GM12878 (cell line): ENCODE measurements around the gene CASP8AP2. TPM values are rescaled to one million over a fixed set of nuclear protein-coding genes. Genes with fewer than 3 reads are reported as not detected.

Experiments
- ATAC-seq: fragments of 200-7000 bp; cut with Tn5 transposase; 3 replicates; pipeline ENCODE4 v1.9.1; 2020; ENCODE audit warnings: mild to moderate bottlenecking, moderate library complexity
- BruUV-seq: library from RNA; stranded (reverse); fragments of 400-500 nt; replicated peaks from 2 replicates; lab custom pipeline; 2021; lab: Mats Ljungman, UMichigan
- CTCF ChIA-PET: fragments of 300-600 bp; sonication (Branson Sonifier 250); formaldehyde crosslinking; extraction: SDS; loops from one replicate; lab custom pipeline; 2021; ENCODE audit warnings: inconsistent platforms; lab: Yijun Ruan, JAX
- POLR2A ChIA-PET: fragments of 350-600 bp; formaldehyde crosslinking; extraction: SDS; loops from one replicate; lab custom pipeline; 2021; ENCODE audit warnings: inconsistent platforms; lab: Charles Lee
- RAD21 ChIA-PET: fragments of 300-600 bp; sonication (Branson Sonifier 250); formaldehyde crosslinking; loops from one replicate; lab custom pipeline; 2023; ENCODE audit warnings: antibody characterized with exemption; ENCODE audit not compliant: unreplicated experiment; lab: Charles Lee
- SMC1A ChIA-PET: fragments of 300-600 bp; sonication (Branson Sonifier 250); formaldehyde crosslinking; loops from one replicate; lab custom pipeline; 2023; ENCODE audit not compliant: unreplicated experiment, uncharacterized antibody; lab: Charles Lee
- DNase-seq: peaks from one replicate; pipeline ENCODE4 v3.0.0-alpha.2; 2011; ENCODE audit warnings: low read depth, low spot score
- FAIRE-seq: peaks from 3 replicates; lab custom pipeline; 2011; peaks lifted over from hg19 to GRCh38; lab: Jason Lieb, UNC
- H2AFZ ChIP-seq: 2 replicates; pipeline ENCODE4 v1.6.0; 2011; ENCODE audit warnings: low read depth, low read length, control low read depth; ENCODE audit not compliant: control insufficient read depth
- H3K27ac ChIP-seq: 2 replicates; pipeline ENCODE4 v1.5.1; 2011; ENCODE audit warnings: control low read depth; ENCODE audit not compliant: control insufficient read depth, insufficient read depth
- H3K27me3 ChIP-seq, 2 experiments: replicated peaks in 1 of 2; 2 replicates each; pipeline versions ENCODE4 v1.6.0 to v1.6.1; 2011; ENCODE audit warnings: low read length in 1 of 2; ENCODE audit not compliant: control insufficient read depth in 2 of 2, insufficient read depth in 2 of 2
- H3K36me3 ChIP-seq, 2 experiments: 2 replicates each; pipeline ENCODE4 v1.5.1; 2011; ENCODE audit warnings: low read length in 1 of 2; ENCODE audit not compliant: control insufficient read depth in 2 of 2, insufficient read depth in 2 of 2
- H3K4me1 ChIP-seq: 2 replicates; pipeline ENCODE4 v1.6.1; 2011; ENCODE audit warnings: mild to moderate bottlenecking, low read length, moderate library complexity, mixed read lengths; ENCODE audit not compliant: control insufficient read depth, insufficient read depth
- H3K4me2 ChIP-seq: 2 replicates; pipeline ENCODE4 v1.6.0; 2011; ENCODE audit warnings: control low read depth; ENCODE audit not compliant: control insufficient read depth, insufficient read depth
- H3K4me3 ChIP-seq: fragments of 200-600 bp; sonication (generic); 2 replicates; pipeline ENCODE4 v1.5.1; 2016
- H3K79me2 ChIP-seq: 2 replicates; pipeline ENCODE4 v1.6.0; 2011; ENCODE audit warnings: low read length; ENCODE audit not compliant: control insufficient read depth, insufficient read depth
- H3K9ac ChIP-seq: 2 replicates; pipeline ENCODE4 v1.8.0; 2011; ENCODE audit warnings: low read length, control low read depth, mixed read lengths; ENCODE audit not compliant: control insufficient read depth, insufficient read depth
- H3K9me3 ChIP-seq: replicated peaks from 3 replicates; pipeline ENCODE4 v1.5.1; 2011; ENCODE audit warnings: mild to moderate bottlenecking, low read length; ENCODE audit not compliant: control insufficient read depth, insufficient read depth
- H4K20me1 ChIP-seq: 2 replicates; pipeline ENCODE4 v1.6.0; 2011; ENCODE audit not compliant: control insufficient read depth, insufficient read depth
- KDM1A ChIP-seq: fragments of 200-600 bp; sonication (generic); IDR thresholded peaks from 2 replicates; pipeline ENCODE4 v1.6.1; 2016; ENCODE audit warnings: borderline replicate concordance
- REST ChIP-seq: IDR thresholded peaks from 2 replicates; pipeline ENCODE4 v1.6.1; 2012; ENCODE audit warnings: mild to moderate bottlenecking, low read depth, low read length
- YBX1 ChIP-seq: fragments of 450-650 bp; IDR thresholded peaks from 2 replicates; pipeline ENCODE4 v1.6.1; 2016; ENCODE audit warnings: antibody characterized with exemption
- WGBS: methylation state at CpG from one replicate; pipeline ENCODE4 v1.1.6; 2016; ENCODE audit warnings: low lambda C conversion rate; ENCODE audit not compliant: insufficient replicate concordance, insufficient coverage; ENCODE audit errors: missing lambda C conversion rate; 5-methylcytosine and 5-hydroxymethylcytosine counted together
- in situ Hi-C: fragments of 300-500 bp; cut with MboI; formaldehyde crosslinking; loops from 9 replicates; pipeline ENCODE4 v1.14.3; 2018; ENCODE audit warnings: mixed read lengths
- intact Hi-C: fragments of 100-400 bp; cut with micrococcal nuclease; formaldehyde crosslinking; loops from one replicate; pipeline ENCODE4 v1.14.2; 2022; ENCODE audit not compliant: unreplicated experiment
- polyA plus RNA-seq, 11 experiments: library from polyadenylated mRNA; depleted of rRNA in 4 of 11; unstranded in 6 of 11; stranded (reverse) in 5 of 11; fragments of >200 nt; fragmentation: Nextera tagmentation in 4 of 11; fragmentation: Illumina TruSeq in 1 of 11; extraction: Ambion mirVana in 4 of 11; extraction: Trizol in 1 of 11; gene quantifications; 1 replicate in 1 of 11; 2 replicates in 10 of 11; pipeline versions ENCODE4 v1.2.1 to v1.2.3, GENCODE V29; 2011 to 2016; ENCODE audit warnings: inconsistent platforms in 2 of 11, missing spikeins in 2 of 11, low read depth in 1 of 11
- total RNA-seq, 4 experiments: library from RNA; depleted of rRNA in 3 of 4; stranded (reverse); fragments of >200 nt in 3 of 4; fragmentation: Illumina TruSeq in 1 of 4; extraction: Trizol in 1 of 4; gene quantifications; 2 replicates each; pipeline versions ENCODE4 v1.2.1 to v1.2.3, GENCODE V29; 2013 to 2021

The CASP8AP2 gene
- total and polyA plus RNA-seq, 10 of the 15 experiments (the other 5 are each of a cell fraction or from before 2014, with no cell fraction given) = 11.1 to 28.7 (median 17.1) TPM

DNA sequence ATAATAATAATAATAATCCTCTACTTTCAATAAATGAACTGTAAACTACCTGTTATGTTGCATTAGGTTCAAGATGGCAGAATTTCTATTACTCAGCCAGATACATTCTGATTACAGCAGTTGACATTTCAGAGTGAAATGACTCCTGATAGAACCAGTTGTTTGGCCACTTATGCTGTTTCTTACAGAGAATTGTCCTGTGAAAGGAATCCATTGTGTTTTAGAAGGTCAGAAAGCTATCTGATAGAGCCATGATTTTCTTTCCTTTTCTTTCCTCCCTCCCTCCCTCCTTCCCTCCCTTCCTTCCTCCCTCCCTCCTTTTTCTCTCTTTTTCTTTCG is 81.2 kb downstream of the CASP8AP2 start:
- H3K4me1 ChIP-seq = no peaks in the 10 kb centered on the region
- TF ChIP-seq KDM1A (no peak), YBX1 (no peak), REST (no peak)
- no peaks in the 10 kb centered on the region for H3K36me3 ChIP-seq
- H3K27ac ChIP-seq = no peak overlapping the region
- CTCF ChIA-PET = no interaction called here
- FAIRE-seq (no peak), ATAC-seq (no peak), DNase-seq (no peak)
- no peaks in the 10 kb centered on the region for H4K20me1 ChIP-seq
- no CpG with 5 or more reads among the region's 1 CpG for WGBS
- H2AFZ ChIP-seq = no peak overlapping the region
- in situ Hi-C loops (no loop called here), intact Hi-C loops (no loop called here)
- POLR2A ChIA-PET = no interaction called here
- no peaks in the 10 kb centered on the region for H3K79me2 ChIP-seq
- no TSS peak for BruUV-seq
- SMC1A ChIA-PET = no interaction called here
- no peak overlapping the region for H3K4me2 ChIP-seq
- H3K9ac ChIP-seq = no peak overlapping the region
- H3K27me3 ChIP-seq = no peaks in the 10 kb centered on the region
- no peaks in the 10 kb centered on the region; the same call in 2 of the 3 replicates for H3K9me3 ChIP-seq
- no peak overlapping the region for H3K4me3 ChIP-seq
- RAD21 ChIA-PET = no interaction called here
